Measurements from ENCODE around the gene RPS6KA6. TPM values are rescaled to one million over a fixed set of nuclear protein-coding genes. Genes with fewer than 3 reads are reported as not detected.

Gene RPS6KA6
- total RNA-seq, 1 experiment from 2014 or later = 5.8 TPM

- no peak for DNase-seq (ENCODE audit: low spot score)
These were observed 25.6 kb downstream of the RPS6KA6 start for GRCh38 chrX:84162401-84162800.

- DNase-seq (ENCODE audit: low spot score) = no peak
These were observed 26.4 kb downstream of the RPS6KA6 start for GRCh38 chrX:84161641-84162040.

GRCh38 chrX:84160736-84161135, 27.3 kb downstream of the RPS6KA6 start:
- no peak for DNase-seq (ENCODE audit: low spot score)

GRCh38 chrX:84156821-84157220, 31.2 kb downstream of the RPS6KA6 start:
- DNase-seq (ENCODE audit: low spot score) = no peak

- no peak for DNase-seq (ENCODE audit: low spot score)
These were observed 32.1 kb downstream of the RPS6KA6 start for GRCh38 chrX:84155938-84156337.

- DNase-seq (ENCODE audit: low spot score) = no peak
These were observed 34.5 kb downstream of the RPS6KA6 start for GRCh38 chrX:84153538-84153937.

GRCh38 chrX:84144991-84145390, 43.0 kb downstream of the RPS6KA6 start:
- no peak for DNase-seq (ENCODE audit: low spot score)

- no peak for DNase-seq (ENCODE audit: low spot score)
These were observed 43.7 kb downstream of the RPS6KA6 start for GRCh38 chrX:84144281-84144680.

GRCh38 chrX:84133023-84133422, 55.0 kb downstream of the RPS6KA6 start:
- no peak for DNase-seq (ENCODE audit: low spot score)

GRCh38 chrX:84123585-84123984, 64.4 kb downstream of the RPS6KA6 start:
- DNase-seq (ENCODE audit: low spot score) = no peak

GRCh38 chrX:84118769-84119168, 69.2 kb downstream of the RPS6KA6 start:
- DNase-seq (ENCODE audit: low spot score) = no peak

GRCh38 chrX:84118315-84118714, 69.7 kb downstream of the RPS6KA6 start:
- DNase-seq (ENCODE audit: low spot score) = no peak

- DNase-seq (ENCODE audit: low spot score) = no peak
These were observed 79.4 kb downstream of the RPS6KA6 start for GRCh38 chrX:84108584-84108983.

- DNase-seq (ENCODE audit: low spot score) = no peak
These were observed 88.9 kb downstream of the RPS6KA6 start for GRCh38 chrX:84099120-84099519.

- peak; percentile 28 for DNase-seq (ENCODE audit: low spot score)
These were observed 108.4 kb downstream of the RPS6KA6 start for GRCh38 chrX:84079479-84080197.

GRCh38 chrX:84078991-84079390, 109.0 kb downstream of the RPS6KA6 start:
- peak; percentile 1 for DNase-seq (ENCODE audit: low spot score)

GRCh38 chrX:84064814-84065213, 123.2 kb downstream of the RPS6KA6 start:
- no peak for DNase-seq (ENCODE audit: low spot score)

GRCh38 chrX:84064164-84064563, 123.8 kb downstream of the RPS6KA6 start:
- peak; percentile 17 for DNase-seq (ENCODE audit: low spot score)

GRCh38 chrX:84047339-84047738, 140.7 kb downstream of the RPS6KA6 start:
- no peak for DNase-seq (ENCODE audit: low spot score)

GRCh38 chrX:84046403-84046984, 141.5 kb downstream of the RPS6KA6 start:
- peak; percentile 3 for DNase-seq (ENCODE audit: low spot score)

GRCh38 chrX:84044051-84044450, 143.9 kb downstream of the RPS6KA6 start:
- DNase-seq (ENCODE audit: low spot score) = peak; percentile 3
